Breast epithelium (tissue), 3 donors: ENCODE measurements around the gene FBXO7.

Experiments used
- POLR2A ChIP-seq: fragments of 450-650 bp; IDR thresholded peaks from one replicate; pipeline ENCODE4 v1.6.1; 2016; ENCODE audit warnings: antibody characterized with exemption, mild to moderate bottlenecking, moderate library complexity
- POLR2AphosphoS5 ChIP-seq, 3 donors: sonication (generic); formaldehyde crosslinking; IDR thresholded peaks; one replicate each; pipeline ENCODE4 v1.6.1; 2017; ENCODE audit warnings: antibody characterized with exemption in 3 of 3
- TF ChIP-seq, protein P1 (sequence below), 3 donors: fragments of 450-650 bp; IDR thresholded peaks; one replicate each; pipeline ENCODE4 v1.5.1; 2016 to 2017; ENCODE audit warnings: antibody characterized with exemption in 3 of 3, mild to moderate bottlenecking in 3 of 3, moderate library complexity in 3 of 3

DNA sequence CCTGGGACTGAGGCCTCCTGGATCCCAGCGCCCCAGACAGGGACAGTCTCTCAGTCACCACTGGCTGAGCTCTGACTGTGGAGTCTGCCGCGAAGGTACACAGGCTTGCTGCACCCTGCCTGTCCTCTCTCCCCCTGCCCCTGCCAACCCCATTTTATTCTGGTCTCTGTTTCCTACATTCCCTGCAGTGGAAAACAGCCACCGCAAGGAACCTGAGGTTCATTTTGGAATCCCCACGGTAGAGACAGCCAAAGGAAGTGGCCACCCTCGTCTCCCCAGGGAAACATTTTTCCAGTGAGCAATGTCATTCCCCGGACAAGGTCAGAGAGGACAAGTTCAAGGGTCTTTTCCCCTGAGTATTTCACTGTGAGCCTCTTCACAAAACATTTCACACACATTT is 56.6 kb downstream of the FBXO7 start:
- TF ChIP-seq, protein P1, sequence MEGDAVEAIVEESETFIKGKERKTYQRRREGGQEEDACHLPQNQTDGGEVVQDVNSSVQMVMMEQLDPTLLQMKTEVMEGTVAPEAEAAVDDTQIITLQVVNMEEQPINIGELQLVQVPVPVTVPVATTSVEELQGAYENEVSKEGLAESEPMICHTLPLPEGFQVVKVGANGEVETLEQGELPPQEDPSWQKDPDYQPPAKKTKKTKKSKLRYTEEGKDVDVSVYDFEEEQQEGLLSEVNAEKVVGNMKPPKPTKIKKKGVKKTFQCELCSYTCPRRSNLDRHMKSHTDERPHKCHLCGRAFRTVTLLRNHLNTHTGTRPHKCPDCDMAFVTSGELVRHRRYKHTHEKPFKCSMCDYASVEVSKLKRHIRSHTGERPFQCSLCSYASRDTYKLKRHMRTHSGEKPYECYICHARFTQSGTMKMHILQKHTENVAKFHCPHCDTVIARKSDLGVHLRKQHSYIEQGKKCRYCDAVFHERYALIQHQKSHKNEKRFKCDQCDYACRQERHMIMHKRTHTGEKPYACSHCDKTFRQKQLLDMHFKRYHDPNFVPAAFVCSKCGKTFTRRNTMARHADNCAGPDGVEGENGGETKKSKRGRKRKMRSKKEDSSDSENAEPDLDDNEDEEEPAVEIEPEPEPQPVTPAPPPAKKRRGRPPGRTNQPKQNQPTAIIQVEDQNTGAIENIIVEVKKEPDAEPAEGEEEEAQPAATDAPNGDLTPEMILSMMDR (IDR thresholded peaks at IDR 0.05): peak in 1 of 3 donors; percentile 18
- TF ChIP-seq POLR2A (no peak), POLR2AphosphoS5 (IDR thresholded peaks at IDR 0.05) (peak in 1 of 3 donors; percentile 87)
